ENCODE data around the gene IFNAR2.
A peak's percentile ranks its signal among the peaks of the same experiment; 100 is the strongest.
"Not testable (repeated sequence)": the region's sequence is repeated elsewhere in the genome, so short reads cannot be mapped to it uniquely, and the experiment has no call there.

The IFNAR2 gene

GRCh38 chr21:33245289-33245918 is 15.7 kb downstream of the IFNAR2 start:
- Mint-ChIP-seq H3K27ac (peak overlapping the region; percentile 98), H3K27me3 (no peaks in the 10 kb centered on the region), H3K4me1 (ENCODE audit: low read depth) (peaks cover 86% of the 10 kb centered on the region), H3K36me3 (peaks cover 35% of the 10 kb centered on the region), H3K4me3 (peak overlapping the region; percentile 82), H3K9me3 (ENCODE audit: low read depth) (no peaks in the 10 kb centered on the region)

GRCh38 chr21:33246506-33246905 is 16.8 kb downstream of the IFNAR2 start:
- Mint-ChIP-seq H3K4me3 (peak overlapping the region; percentile 51), H3K27ac (peak overlapping the region; percentile 85), H3K27me3 (no peaks in the 10 kb centered on the region), H3K36me3 (peaks cover 43% of the 10 kb centered on the region), H3K4me1 (ENCODE audit: low read depth) (peaks cover 81% of the 10 kb centered on the region), H3K9me3 (ENCODE audit: low read depth) (no peaks in the 10 kb centered on the region)

GRCh38 chr21:33246963-33247362 is 17.2 kb downstream of the IFNAR2 start:
- Mint-ChIP-seq H3K9me3 (ENCODE audit: low read depth) (no peaks in the 10 kb centered on the region), H3K27me3 (no peaks in the 10 kb centered on the region), H3K27ac (peak overlapping the region; percentile 85), H3K36me3 (peaks cover 42% of the 10 kb centered on the region), H3K4me1 (ENCODE audit: low read depth) (peaks cover 78% of the 10 kb centered on the region), H3K4me3 (peak overlapping the region; percentile 51)

DNA sequence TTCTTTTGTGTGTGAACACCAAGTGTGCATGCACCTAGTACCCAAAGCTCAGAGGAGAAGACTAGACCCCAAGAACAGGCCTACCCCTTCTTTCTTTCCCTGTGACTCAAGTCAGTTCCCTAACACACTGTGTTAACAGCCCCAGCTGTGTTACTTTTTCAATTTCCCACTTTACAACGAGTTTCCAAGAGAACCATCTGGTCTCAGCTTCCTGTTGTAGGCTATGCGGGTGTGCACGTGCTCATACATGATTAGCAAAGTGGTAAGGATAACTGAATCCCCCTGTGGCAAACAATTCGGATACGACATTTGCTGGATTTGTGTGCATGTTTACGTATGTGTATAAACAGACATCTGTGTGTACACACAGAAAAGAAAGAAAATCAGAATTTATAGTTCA is 17.9 kb downstream of the IFNAR2 start:
- H3K27ac Mint-ChIP-seq = peak overlapping the region; percentile 85
- H3K9me3 Mint-ChIP-seq (ENCODE audit: low read depth) = no peaks in the 10 kb centered on the region
- no peaks in the 10 kb centered on the region for H3K27me3 Mint-ChIP-seq
- H3K4me1 Mint-ChIP-seq (ENCODE audit: low read depth) = peaks cover 78% of the 10 kb centered on the region
- peak overlapping the region; percentile 51 for H3K4me3 Mint-ChIP-seq
- H3K36me3 Mint-ChIP-seq = peaks cover 41% of the 10 kb centered on the region

- Mint-ChIP-seq H3K4me1 (ENCODE audit: low read depth) (peaks cover 69% of the 10 kb centered on the region), H3K9me3 (ENCODE audit: low read depth) (no peaks in the 10 kb centered on the region), H3K36me3 (peaks cover 38% of the 10 kb centered on the region), H3K27me3 (no peaks in the 10 kb centered on the region), H3K4me3 (no peak overlapping the region), H3K27ac (peak overlapping the region; percentile 88)
Measured at GRCh38 chr21:33249331-33250002, 19.7 kb downstream of the IFNAR2 start.

- H3K27ac Mint-ChIP-seq = peak overlapping the region; percentile 76
- no peak overlapping the region for H3K4me3 Mint-ChIP-seq
- no peaks in the 10 kb centered on the region for H3K27me3 Mint-ChIP-seq
- H3K4me1 Mint-ChIP-seq (ENCODE audit: low read depth) = peaks cover 72% of the 10 kb centered on the region
- no peaks in the 10 kb centered on the region for H3K9me3 Mint-ChIP-seq (ENCODE audit: low read depth)
- peaks cover 39% of the 10 kb centered on the region for H3K36me3 Mint-ChIP-seq
Measured at GRCh38 chr21:33251119-33251518, 21.4 kb downstream of the IFNAR2 start.

DNA sequence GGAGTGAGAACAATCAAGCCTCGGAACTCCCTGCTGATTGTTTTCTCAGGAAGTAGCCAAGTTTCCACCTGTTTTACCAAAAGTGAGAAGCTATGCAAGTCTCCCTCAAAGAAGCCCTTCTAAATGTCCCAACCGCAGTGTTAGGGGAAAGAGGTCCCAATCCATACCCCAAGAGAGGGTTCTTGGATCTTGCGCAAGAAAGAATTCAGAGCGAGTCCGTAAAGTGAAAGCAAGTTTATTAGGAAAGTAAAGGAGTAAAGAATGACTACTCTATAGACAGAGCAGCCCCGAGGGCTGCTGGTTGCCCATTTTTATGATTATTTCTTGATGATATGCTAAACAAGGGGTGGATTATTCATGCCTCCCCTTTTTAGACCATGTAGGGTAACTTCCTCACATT is 23.6 kb downstream of the IFNAR2 start:
- H3K4me3 Mint-ChIP-seq; H3K9me3 Mint-ChIP-seq (ENCODE audit: low read depth); H3K27me3 Mint-ChIP-seq: not testable (repeated sequence)
- Mint-ChIP-seq H3K36me3 (peaks cover 35% of the 10 kb centered on the region), H3K27ac (peak overlapping the region; percentile 56), H3K4me1 (ENCODE audit: low read depth) (peaks cover 63% of the 10 kb centered on the region)

- peaks cover 63% of the 10 kb centered on the region for H3K4me1 Mint-ChIP-seq (ENCODE audit: low read depth)
Measured at GRCh38 chr21:33254766-33255165, 25.0 kb downstream of the IFNAR2 start.

DNA sequence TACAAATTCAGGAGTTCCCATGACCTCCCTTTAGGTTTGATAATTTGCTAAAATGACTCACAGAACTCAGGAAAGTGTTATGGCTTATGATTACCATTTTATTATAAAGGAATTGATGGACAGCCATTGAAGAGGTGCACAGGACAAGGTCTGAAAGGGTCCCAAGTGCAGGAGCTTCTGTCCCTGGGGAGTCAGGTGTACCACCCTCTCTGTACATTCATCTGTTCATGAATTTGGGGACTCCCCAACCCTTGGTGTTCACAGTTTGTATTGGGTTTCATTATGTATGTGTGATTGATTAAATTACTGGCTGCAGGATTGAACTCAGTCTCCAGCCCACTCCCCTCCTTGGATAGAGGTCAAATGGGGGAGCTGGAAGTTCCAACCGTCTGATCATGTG is 25.7 kb downstream of the IFNAR2 start:
- Mint-ChIP-seq H3K4me1 (ENCODE audit: low read depth) (peaks cover 64% of the 10 kb centered on the region), H3K36me3 (peaks cover 39% of the 10 kb centered on the region), H3K27ac (peak overlapping the region; percentile 91), H3K9me3 (ENCODE audit: low read depth) (peaks cover 5% of the 10 kb centered on the region), H3K4me3 (peak overlapping the region; percentile 49), H3K27me3 (no peaks in the 10 kb centered on the region)

More at GRCh38 chr21:33254766-33255165, 25.0 kb downstream of the IFNAR2 start:
- Mint-ChIP-seq H3K36me3 (peaks cover 39% of the 10 kb centered on the region), H3K4me3 (no peak overlapping the region), H3K9me3 (ENCODE audit: low read depth) (peaks cover 5% of the 10 kb centered on the region), H3K27me3 (no peaks in the 10 kb centered on the region), H3K27ac (peak overlapping the region; percentile 91)

DNA sequence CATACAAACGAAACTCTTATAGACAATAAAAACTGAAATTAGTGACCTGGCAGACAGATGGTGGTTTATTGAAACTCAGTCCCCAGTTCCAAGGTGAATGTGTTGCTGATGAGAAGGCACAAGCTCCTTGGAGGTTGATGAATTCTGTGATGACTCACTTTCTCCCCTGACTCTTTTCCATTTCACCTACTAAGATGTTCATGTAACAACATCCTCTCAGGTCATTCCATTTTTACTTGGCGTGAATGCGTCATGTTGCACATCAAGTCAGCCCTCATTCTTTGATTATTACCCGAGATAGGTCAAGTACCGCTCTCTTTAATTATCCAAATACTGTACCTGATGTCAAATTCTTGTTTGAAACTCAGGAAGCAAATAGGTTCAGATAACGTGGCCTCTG is 26.3 kb downstream of the IFNAR2 start:
- no peaks in the 10 kb centered on the region for H3K27me3 Mint-ChIP-seq
- peaks cover 66% of the 10 kb centered on the region for H3K4me1 Mint-ChIP-seq (ENCODE audit: low read depth)
- peak overlapping the region; percentile 91 for H3K27ac Mint-ChIP-seq
- H3K4me3 Mint-ChIP-seq = peak overlapping the region; percentile 32
- peaks cover 5% of the 10 kb centered on the region for H3K9me3 Mint-ChIP-seq (ENCODE audit: low read depth)
- peaks cover 35% of the 10 kb centered on the region for H3K36me3 Mint-ChIP-seq

DNA sequence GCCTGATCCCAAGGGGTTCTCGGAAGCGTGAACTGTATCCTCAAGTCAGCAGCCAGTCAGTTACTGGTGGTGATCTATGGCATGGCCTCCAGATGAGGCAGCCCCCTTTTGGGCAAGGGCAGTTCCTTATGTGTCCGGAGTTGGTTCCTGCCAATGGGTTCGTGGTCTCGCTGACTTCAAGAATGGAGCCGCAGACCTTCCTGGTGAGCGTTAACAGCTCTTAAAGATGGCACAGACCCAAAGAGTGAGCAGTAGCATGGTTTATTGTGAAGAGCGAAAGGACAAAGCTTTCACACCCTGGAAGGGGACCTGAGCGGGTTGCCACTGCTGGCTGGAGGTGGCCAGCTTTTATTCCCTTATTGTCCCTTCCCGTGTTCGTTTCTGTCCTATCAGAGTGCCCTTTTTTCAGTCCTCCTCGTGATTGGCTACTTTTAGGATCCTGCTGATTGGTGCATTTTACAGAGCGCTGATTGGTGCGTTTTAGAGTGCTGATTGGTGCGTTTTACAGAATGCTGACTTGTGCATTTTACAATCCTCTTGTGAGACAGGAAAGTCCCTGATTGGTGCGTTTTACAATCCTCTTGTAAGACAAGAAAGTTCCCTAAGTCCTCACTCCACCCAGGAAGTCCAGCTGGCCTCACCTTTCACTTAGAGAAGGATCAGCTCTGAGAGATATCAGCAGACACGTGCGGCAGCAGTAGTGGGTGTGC is 27.5 kb downstream of the IFNAR2 start:
- Mint-ChIP-seq H3K4me1 (ENCODE audit: low read depth) (peaks cover 64% of the 10 kb centered on the region), H3K36me3 (peaks cover 32% of the 10 kb centered on the region)

DNA sequence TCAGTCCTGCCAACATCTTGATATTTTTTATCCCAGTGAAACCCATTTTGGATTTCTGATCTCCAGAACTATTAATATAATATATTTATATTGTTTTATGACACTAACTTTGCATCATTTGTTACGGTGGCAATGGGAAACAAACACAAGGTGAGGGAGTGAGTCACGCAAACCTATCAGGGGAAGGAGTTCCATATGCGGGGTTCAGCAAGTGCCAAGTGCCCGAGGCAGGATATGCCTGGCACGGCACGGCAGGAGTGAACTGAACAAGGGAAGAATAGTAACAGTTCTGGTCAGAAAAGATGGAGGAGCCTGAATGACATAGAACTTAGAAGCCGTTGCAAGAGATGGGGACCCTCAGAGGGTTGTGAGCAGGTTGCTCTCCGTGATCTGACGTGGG is 28.7 kb downstream of the IFNAR2 start:
- Mint-ChIP-seq H3K27ac (peak overlapping the region; percentile 87), H3K4me1 (ENCODE audit: low read depth) (peaks cover 68% of the 10 kb centered on the region), H3K4me3 (no peak overlapping the region), H3K27me3 (no peaks in the 10 kb centered on the region), H3K36me3 (peaks cover 26% of the 10 kb centered on the region), H3K9me3 (ENCODE audit: low read depth) (peaks cover 5% of the 10 kb centered on the region)

More for the DNA sequence above, 27.5 kb downstream of the IFNAR2 start:
- no peak overlapping the region for H3K4me3 Mint-ChIP-seq
- peak overlapping the region; percentile 91 for H3K27ac Mint-ChIP-seq
- peaks cover 5% of the 10 kb centered on the region for H3K9me3 Mint-ChIP-seq (ENCODE audit: low read depth)
- no peaks in the 10 kb centered on the region for H3K27me3 Mint-ChIP-seq

DNA sequence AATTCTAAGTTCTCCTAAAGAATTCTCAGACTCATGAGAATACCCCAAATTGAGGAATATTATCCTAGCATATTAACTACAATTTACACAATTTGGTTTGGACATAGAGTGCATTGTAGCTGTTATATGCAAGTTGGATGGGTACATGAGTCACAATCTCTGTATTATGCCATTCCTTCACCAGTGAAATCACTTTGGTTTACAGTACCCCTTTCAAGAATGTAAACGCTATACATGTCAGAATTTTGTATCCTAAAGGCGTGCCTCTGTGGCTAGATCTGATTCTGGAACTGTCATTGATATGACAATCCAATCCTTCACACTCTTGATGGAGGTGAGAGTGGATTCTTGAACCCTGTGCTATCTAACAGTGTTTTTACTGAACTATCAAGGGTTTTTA is 29.7 kb downstream of the IFNAR2 start:
- H3K27ac Mint-ChIP-seq = peak overlapping the region; percentile 87
- peaks cover 26% of the 10 kb centered on the region for H3K36me3 Mint-ChIP-seq
- peaks cover 71% of the 10 kb centered on the region for H3K4me1 Mint-ChIP-seq (ENCODE audit: low read depth)
- H3K9me3 Mint-ChIP-seq (ENCODE audit: low read depth) = peaks cover 5% of the 10 kb centered on the region
- no peaks in the 10 kb centered on the region for H3K27me3 Mint-ChIP-seq
- H3K4me3 Mint-ChIP-seq = peak overlapping the region; percentile 7

DNA sequence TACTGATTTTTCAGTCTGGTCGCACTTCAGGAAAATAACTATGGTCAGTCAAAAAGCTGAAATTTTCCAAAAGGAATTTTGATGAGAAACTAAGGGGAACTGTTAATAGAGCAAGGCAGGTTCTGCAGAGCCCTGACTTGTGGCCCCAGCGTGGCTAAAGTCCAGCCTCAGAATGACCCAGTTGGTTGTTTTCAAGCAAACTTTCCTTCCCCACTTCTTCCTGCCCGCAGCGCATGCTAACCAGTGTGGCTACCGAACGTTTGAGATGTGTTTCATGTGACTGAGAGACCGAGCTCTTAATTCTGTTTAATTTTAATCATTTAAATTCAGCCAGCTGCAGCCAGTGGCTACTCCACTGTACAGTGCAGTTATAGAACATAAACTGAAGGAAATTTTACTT is 30.3 kb downstream of the IFNAR2 start:
- Mint-ChIP-seq H3K27me3 (no peaks in the 10 kb centered on the region), H3K4me3 (peak overlapping the region; percentile 7), H3K27ac (peak overlapping the region; percentile 87), H3K36me3 (peaks cover 21% of the 10 kb centered on the region), H3K4me1 (ENCODE audit: low read depth) (peaks cover 66% of the 10 kb centered on the region), H3K9me3 (ENCODE audit: low read depth) (peaks cover 5% of the 10 kb centered on the region)

GRCh38 chr21:33261635-33262034 is 31.9 kb downstream of the IFNAR2 start:
- Mint-ChIP-seq H3K27me3 (no peaks in the 10 kb centered on the region), H3K4me3 (no peak overlapping the region), H3K27ac (peak overlapping the region; percentile 76), H3K9me3 (ENCODE audit: low read depth) (peaks cover 4% of the 10 kb centered on the region), H3K4me1 (ENCODE audit: low read depth) (peaks cover 59% of the 10 kb centered on the region), H3K36me3 (peaks cover 18% of the 10 kb centered on the region)
